Measurements from ENCODE around the gene TMEM184B. TPM values are rescaled to one million over a fixed set of nuclear protein-coding genes. Genes with fewer than 3 reads are reported as not detected.

The TMEM184B gene
- polyA plus RNA-seq, 4 donors, result 7.3 to 47.4 (median 20.3) TPM

DNA sequence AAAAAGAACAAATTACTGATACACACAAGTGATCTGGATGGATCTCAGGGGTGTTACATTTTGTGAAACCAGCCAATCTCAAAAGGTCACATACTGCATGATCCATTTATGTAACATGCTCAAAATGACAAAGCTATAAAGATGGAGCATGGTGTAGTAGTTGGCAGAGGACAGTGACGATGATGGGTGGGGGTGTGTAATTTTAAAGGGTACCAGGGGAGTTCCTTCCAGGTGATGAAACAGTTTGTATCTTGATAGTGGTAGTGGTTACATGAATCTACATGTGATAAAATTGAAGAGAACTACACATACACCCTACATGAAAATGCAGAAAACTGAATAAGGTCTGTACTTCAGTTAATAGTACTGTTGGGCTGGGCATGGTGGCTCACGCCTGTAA lies 17.1 kb downstream of the TMEM184B start:
- no peak overlapping the region for H3K27ac ChIP-seq (ENCODE audit: low read depth in 1 of 3, low read length in 2 of 3)
- WGBS, 3 donors, result 90 to 98% (median 92%) methylated on average over 2 of the region's 2 CpGs
- no peak overlapping the region for H3K4me3 ChIP-seq (ENCODE audit: low read depth in 1 of 3, low read length in 3 of 3)
- H3K27me3 ChIP-seq (ENCODE audit: control insufficient read depth in 3 of 3, insufficient read depth in 3 of 3, low read length in 3 of 3), result no peaks in the 10 kb centered on the region
- H3K4me1 ChIP-seq (ENCODE audit: control insufficient read depth in 3 of 3, insufficient read depth in 2 of 3, low read depth in 1 of 3, low read length in 2 of 3), result peaks cover 0 to 36% (median 0%) of the 10 kb centered on the region in 3 donors
- H3K36me3 ChIP-seq (ENCODE audit: control insufficient read depth in 3 of 3, insufficient read depth in 2 of 3, low read depth in 1 of 3, low read length in 3 of 3), result peaks cover 0 to 25% (median 0%) of the 10 kb centered on the region in 3 donors
- no peak for FAIRE-seq
- no peak for DNase-seq
- no peaks in the 10 kb centered on the region for H3K9me3 ChIP-seq (ENCODE audit: control insufficient read depth in 2 of 2, insufficient read depth in 1 of 2, low read depth in 1 of 2, low read length in 1 of 2)

DNA sequence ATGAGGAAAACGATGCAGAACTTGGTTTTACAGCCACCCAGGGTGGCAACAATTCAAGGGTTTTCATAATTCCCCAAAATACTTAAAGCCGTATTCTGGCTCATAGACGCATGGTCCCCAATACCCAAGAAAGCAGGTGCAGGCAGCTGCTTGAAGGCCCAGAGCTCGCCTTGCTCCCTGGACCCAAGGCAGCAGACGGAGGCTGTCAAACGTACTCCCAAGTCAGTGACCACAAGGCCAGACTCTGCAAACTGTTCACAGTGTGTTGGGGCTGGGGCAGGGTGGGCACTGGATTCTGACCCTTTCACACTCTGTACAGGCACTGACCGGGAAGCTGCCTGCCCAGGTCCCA lies 21.5 kb downstream of the TMEM184B start:
- FAIRE-seq (no peak), DNase-seq (no peak)
- Histone ChIP-seq H3K36me3 (ENCODE audit: control insufficient read depth in 3 of 3, insufficient read depth in 2 of 3, low read depth in 1 of 3, low read length in 3 of 3) (peaks cover 0 to 56% (median 4%) of the 10 kb centered on the region in 3 donors), H3K27me3 (ENCODE audit: control insufficient read depth in 3 of 3, insufficient read depth in 3 of 3, low read length in 3 of 3) (no peaks in the 10 kb centered on the region), H3K9me3 (ENCODE audit: control insufficient read depth in 2 of 2, insufficient read depth in 1 of 2, low read depth in 1 of 2, low read length in 1 of 2) (peaks cover 0 to 9% of the 10 kb centered on the region in 2 donors), H3K4me1 (ENCODE audit: control insufficient read depth in 3 of 3, insufficient read depth in 2 of 3, low read depth in 1 of 3, low read length in 2 of 3) (peaks cover 0 to under 1% (median 0%) of the 10 kb centered on the region in 3 donors), H3K27ac (ENCODE audit: low read depth in 1 of 3, low read length in 2 of 3) (no peak overlapping the region), H3K4me3 (ENCODE audit: low read depth in 1 of 3, low read length in 3 of 3) (no peak overlapping the region)
- WGBS, 3 donors, result 73 to 85% (median 82%) methylated on average over 7 of the region's 7 CpGs

GRCh38 chr22:38250643-38251340 lies 22.0 kb downstream of the TMEM184B start:
- 73 to 87% (median 74%) methylated on average over 13 of the region's 13 CpGs for WGBS, 3 donors
- DNase-seq (no peak), FAIRE-seq (no peak)
- Histone ChIP-seq H3K27ac (ENCODE audit: low read depth in 1 of 3, low read length in 2 of 3) (peak overlapping the region in 1 of 3 donors; percentile 62), H3K9me3 (ENCODE audit: control insufficient read depth in 2 of 2, insufficient read depth in 1 of 2, low read depth in 1 of 2, low read length in 1 of 2) (peaks cover 0 to 9% of the 10 kb centered on the region in 2 donors), H3K4me3 (ENCODE audit: low read depth in 1 of 3, low read length in 3 of 3) (no peak overlapping the region), H3K36me3 (ENCODE audit: control insufficient read depth in 3 of 3, insufficient read depth in 2 of 3, low read depth in 1 of 3, low read length in 3 of 3) (peaks cover 2 to 61% (median 5%) of the 10 kb centered on the region in 3 donors), H3K27me3 (ENCODE audit: control insufficient read depth in 3 of 3, insufficient read depth in 3 of 3, low read length in 3 of 3) (no peaks in the 10 kb centered on the region), H3K4me1 (ENCODE audit: control insufficient read depth in 3 of 3, insufficient read depth in 2 of 3, low read depth in 1 of 3, low read length in 2 of 3) (no peaks in the 10 kb centered on the region)

GRCh38 chr22:38249803-38250642 lies 22.8 kb downstream of the TMEM184B start:
- DNase-seq (no peak), FAIRE-seq (no peak)
- peaks cover 0 to 9% of the 10 kb centered on the region in 2 donors for H3K9me3 ChIP-seq (ENCODE audit: control insufficient read depth in 2 of 2, insufficient read depth in 1 of 2, low read depth in 1 of 2, low read length in 1 of 2)
- H3K27ac ChIP-seq (ENCODE audit: low read depth in 1 of 3, low read length in 2 of 3), result no peak overlapping the region
- H3K36me3 ChIP-seq (ENCODE audit: control insufficient read depth in 3 of 3, insufficient read depth in 2 of 3, low read depth in 1 of 3, low read length in 3 of 3), result peaks cover 4 to 68% (median 5%) of the 10 kb centered on the region in 3 donors
- H3K4me1 ChIP-seq (ENCODE audit: control insufficient read depth in 3 of 3, insufficient read depth in 2 of 3, low read depth in 1 of 3, low read length in 2 of 3), result no peaks in the 10 kb centered on the region
- no peak overlapping the region for H3K4me3 ChIP-seq (ENCODE audit: low read depth in 1 of 3, low read length in 3 of 3)
- H3K27me3 ChIP-seq (ENCODE audit: control insufficient read depth in 3 of 3, insufficient read depth in 3 of 3, low read length in 3 of 3), result no peaks in the 10 kb centered on the region
- WGBS, 3 donors, result 91 to 95% (median 95%) methylated on average over 25 of the region's 25 CpGs

DNA sequence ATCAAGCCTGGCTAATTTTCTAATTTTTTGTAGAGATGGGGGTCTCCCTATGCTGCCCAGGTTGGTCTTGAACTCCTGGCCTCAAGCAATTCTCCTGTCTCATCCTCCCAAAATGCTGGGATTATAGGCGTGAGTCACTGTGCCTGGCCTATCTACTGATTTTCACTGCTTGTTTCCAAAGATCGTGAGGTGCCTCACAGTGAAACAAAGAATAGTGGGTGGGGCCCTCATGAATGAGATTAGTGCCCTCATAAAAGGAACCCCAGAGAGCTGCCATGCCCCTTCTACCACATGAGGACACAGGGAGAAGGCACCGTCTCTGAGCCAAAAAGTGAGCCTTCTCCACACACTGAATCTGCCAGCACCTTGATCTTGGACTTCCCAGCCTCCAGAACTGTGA lies 23.5 kb downstream of the TMEM184B start:
- peaks cover 0 to 9% of the 10 kb centered on the region in 2 donors for H3K9me3 ChIP-seq (ENCODE audit: control insufficient read depth in 2 of 2, insufficient read depth in 1 of 2, low read depth in 1 of 2, low read length in 1 of 2)
- peaks cover 4 to 76% (median 8%) of the 10 kb centered on the region in 3 donors for H3K36me3 ChIP-seq (ENCODE audit: control insufficient read depth in 3 of 3, insufficient read depth in 2 of 3, low read depth in 1 of 3, low read length in 3 of 3)
- no peak overlapping the region for H3K4me3 ChIP-seq (ENCODE audit: low read depth in 1 of 3, low read length in 3 of 3)
- DNase-seq (no peak), FAIRE-seq (no peak)
- H3K27ac ChIP-seq (ENCODE audit: low read depth in 1 of 3, low read length in 2 of 3), result no peak overlapping the region
- no peaks in the 10 kb centered on the region for H3K27me3 ChIP-seq (ENCODE audit: control insufficient read depth in 3 of 3, insufficient read depth in 3 of 3, low read length in 3 of 3)
- no peaks in the 10 kb centered on the region for H3K4me1 ChIP-seq (ENCODE audit: control insufficient read depth in 3 of 3, insufficient read depth in 2 of 3, low read depth in 1 of 3, low read length in 2 of 3)
- WGBS, 3 donors, result 74 to 88% (median 81%) methylated on average over 3 of the region's 3 CpGs

DNA sequence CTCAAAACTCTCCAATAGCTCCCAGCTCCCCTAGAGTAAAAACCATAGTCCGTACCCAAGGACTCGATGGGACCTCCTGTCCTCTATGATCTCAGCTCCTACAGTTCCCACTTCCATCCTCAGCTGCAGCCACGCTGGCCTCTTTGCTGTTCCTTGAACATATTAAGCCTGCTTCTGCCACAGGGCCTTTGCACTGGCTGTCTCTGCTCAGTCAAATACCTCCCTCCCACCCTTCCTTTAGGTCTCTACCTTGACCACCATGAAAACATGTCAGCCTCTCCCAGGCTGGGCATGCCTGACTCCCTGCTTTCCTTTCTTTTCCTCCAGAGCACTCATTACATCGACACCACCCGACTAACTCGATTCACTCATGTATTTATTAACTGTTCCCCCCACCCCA lies 24.5 kb downstream of the TMEM184B start:
- Histone ChIP-seq H3K27me3 (ENCODE audit: control insufficient read depth in 3 of 3, insufficient read depth in 3 of 3, low read length in 3 of 3) (no peaks in the 10 kb centered on the region), H3K9me3 (ENCODE audit: control insufficient read depth in 2 of 2, insufficient read depth in 1 of 2, low read depth in 1 of 2, low read length in 1 of 2) (peaks cover 0 to 9% of the 10 kb centered on the region in 2 donors), H3K36me3 (ENCODE audit: control insufficient read depth in 3 of 3, insufficient read depth in 2 of 3, low read depth in 1 of 3, low read length in 3 of 3) (peaks cover 4 to 86% (median 8%) of the 10 kb centered on the region in 3 donors), H3K4me1 (ENCODE audit: control insufficient read depth in 3 of 3, insufficient read depth in 2 of 3, low read depth in 1 of 3, low read length in 2 of 3) (peaks cover 0 to 8% (median 0%) of the 10 kb centered on the region in 3 donors), H3K4me3 (ENCODE audit: low read depth in 1 of 3, low read length in 3 of 3) (no peak overlapping the region), H3K27ac (ENCODE audit: low read depth in 1 of 3, low read length in 2 of 3) (no peak overlapping the region)
- WGBS, 3 donors, result 92 to 97% (median 96%) methylated on average over 6 of the region's 6 CpGs
- FAIRE-seq, result no peak
- no peak for DNase-seq

DNA sequence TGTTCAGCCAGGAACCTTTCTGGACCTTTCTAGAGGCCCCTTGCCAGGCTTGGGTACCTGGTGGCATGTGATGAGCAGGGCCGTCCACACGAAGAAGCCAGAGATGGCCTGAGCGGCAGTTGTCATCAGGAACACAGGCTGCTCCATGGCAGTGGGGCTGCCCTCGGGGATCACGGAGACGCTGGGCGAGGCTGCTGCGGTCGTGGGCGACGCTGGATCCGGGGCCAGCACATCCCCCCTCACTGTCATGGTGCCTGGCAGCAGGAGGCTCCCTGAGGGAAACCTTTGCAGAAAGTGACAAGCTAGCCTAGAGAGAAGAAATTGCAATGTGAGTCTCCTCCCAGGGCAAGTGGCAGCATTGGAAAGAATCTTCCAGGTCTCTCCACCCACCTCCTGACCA lies 25.1 kb downstream of the TMEM184B start:
- Histone ChIP-seq H3K27me3 (ENCODE audit: control insufficient read depth in 3 of 3, insufficient read depth in 3 of 3, low read length in 3 of 3) (no peaks in the 10 kb centered on the region), H3K36me3 (ENCODE audit: control insufficient read depth in 3 of 3, insufficient read depth in 2 of 3, low read depth in 1 of 3, low read length in 3 of 3) (peaks cover 4 to 88% (median 8%) of the 10 kb centered on the region in 3 donors), H3K9me3 (ENCODE audit: control insufficient read depth in 2 of 2, insufficient read depth in 1 of 2, low read depth in 1 of 2, low read length in 1 of 2) (peaks cover 0 to 9% of the 10 kb centered on the region in 2 donors), H3K4me3 (ENCODE audit: low read depth in 1 of 3, low read length in 3 of 3) (no peak overlapping the region), H3K4me1 (ENCODE audit: control insufficient read depth in 3 of 3, insufficient read depth in 2 of 3, low read depth in 1 of 3, low read length in 2 of 3) (peaks cover 0 to 11% (median 0%) of the 10 kb centered on the region in 3 donors), H3K27ac (ENCODE audit: low read depth in 1 of 3, low read length in 2 of 3) (no peak overlapping the region)
- WGBS, 3 donors, result 93 to 96% (median 93%) methylated on average over 11 to 12 of the region's 12 CpGs
- FAIRE-seq, result no peak
- DNase-seq, result no peak

GRCh38 chr22:38246692-38247091 lies 26.1 kb downstream of the TMEM184B start:
- Histone ChIP-seq H3K36me3 (ENCODE audit: control insufficient read depth in 3 of 3, insufficient read depth in 2 of 3, low read depth in 1 of 3, low read length in 3 of 3) (peaks cover 4 to 84% (median 8%) of the 10 kb centered on the region in 3 donors), H3K27me3 (ENCODE audit: control insufficient read depth in 3 of 3, insufficient read depth in 3 of 3, low read length in 3 of 3) (no peaks in the 10 kb centered on the region), H3K9me3 (ENCODE audit: control insufficient read depth in 2 of 2, insufficient read depth in 1 of 2, low read depth in 1 of 2, low read length in 1 of 2) (peaks cover 0 to 9% of the 10 kb centered on the region in 2 donors), H3K4me3 (ENCODE audit: low read depth in 1 of 3, low read length in 3 of 3) (no peak overlapping the region), H3K27ac (ENCODE audit: low read depth in 1 of 3, low read length in 2 of 3) (peak overlapping the region in 1 of 3 donors; percentile 32), H3K4me1 (ENCODE audit: control insufficient read depth in 3 of 3, insufficient read depth in 2 of 3, low read depth in 1 of 3, low read length in 2 of 3) (peaks cover 0 to 16% (median 0%) of the 10 kb centered on the region in 3 donors)
- DNase-seq, result no peak
- no peak for FAIRE-seq
- 65 to 84% (median 83%) methylated on average over 5 of the region's 5 CpGs for WGBS, 3 donors
